Measurements from ENCODE around the gene AMBP. TPM values are rescaled to one million over a fixed set of nuclear protein-coding genes. Genes with fewer than 3 reads are reported as not detected.

The AMBP gene
- total RNA-seq, 6 experiments from 2014 or later, result not detected

GRCh38 chr9:114061292-114061691 lies 16.8 kb downstream of the AMBP start:
- Mint-ChIP-seq H3K27me3 (ENCODE audit: insufficient read depth) (peaks cover 18% of the 10 kb centered on the region), H3K27ac (no peak overlapping the region), H3K4me1 (ENCODE audit: low read depth) (no peaks in the 10 kb centered on the region), H3K4me3 (no peak overlapping the region), H3K36me3 (ENCODE audit: low read depth) (peaks cover 5% of the 10 kb centered on the region; the same call in 1 of the 2 replicates), H3K9me3 (no peaks in the 10 kb centered on the region)
- DNase-seq, result no peak
- TF ChIP-seq CTCF (IDR thresholded peaks at IDR 0.05), result no peak

- peaks cover 5% of the 10 kb centered on the region; the same call in 1 of the 2 replicates for H3K36me3 Mint-ChIP-seq (ENCODE audit: low read depth)
- H3K27me3 Mint-ChIP-seq (ENCODE audit: insufficient read depth), result peaks cover 18% of the 10 kb centered on the region
- H3K4me1 Mint-ChIP-seq (ENCODE audit: low read depth), result no peaks in the 10 kb centered on the region
- TF ChIP-seq CTCF (IDR thresholded peaks at IDR 0.05), result no peak
- H3K4me3 Mint-ChIP-seq, result no peak overlapping the region
- no peaks in the 10 kb centered on the region for H3K9me3 Mint-ChIP-seq
- no peak for DNase-seq
- H3K27ac Mint-ChIP-seq, result no peak overlapping the region
Measured at GRCh38 chr9:114060711-114061110, 17.4 kb downstream of the AMBP start.

- no peak for DNase-seq
- Mint-ChIP-seq H3K36me3 (ENCODE audit: low read depth) (peaks cover 5% of the 10 kb centered on the region; the same call in 1 of the 2 replicates), H3K4me1 (ENCODE audit: low read depth) (no peaks in the 10 kb centered on the region), H3K9me3 (no peaks in the 10 kb centered on the region), H3K27me3 (ENCODE audit: insufficient read depth) (peaks cover 16% of the 10 kb centered on the region), H3K27ac (no peak overlapping the region), H3K4me3 (no peak overlapping the region)
- no peak for TF ChIP-seq CTCF (IDR thresholded peaks at IDR 0.05)
Measured at GRCh38 chr9:114060070-114060469, 18.0 kb downstream of the AMBP start.

GRCh38 chr9:114059047-114059803 lies 18.9 kb downstream of the AMBP start:
- H3K4me1 Mint-ChIP-seq (ENCODE audit: low read depth), result no peaks in the 10 kb centered on the region
- no peaks in the 10 kb centered on the region for H3K9me3 Mint-ChIP-seq
- no peak for TF ChIP-seq CTCF (IDR thresholded peaks at IDR 0.05)
- no peak for DNase-seq
- H3K4me3 Mint-ChIP-seq, result no peak overlapping the region
- H3K27ac Mint-ChIP-seq, result no peak overlapping the region
- H3K27me3 Mint-ChIP-seq (ENCODE audit: insufficient read depth), result peaks cover 13% of the 10 kb centered on the region
- H3K36me3 Mint-ChIP-seq (ENCODE audit: low read depth), result peaks cover 5% of the 10 kb centered on the region; the same call in 1 of the 2 replicates

- H3K4me3 Mint-ChIP-seq, result no peak overlapping the region
- no peak for DNase-seq
- H3K27ac Mint-ChIP-seq, result no peak overlapping the region
- no peaks in the 10 kb centered on the region for H3K9me3 Mint-ChIP-seq
- peaks cover 11% of the 10 kb centered on the region for H3K27me3 Mint-ChIP-seq (ENCODE audit: insufficient read depth)
- H3K36me3 Mint-ChIP-seq (ENCODE audit: low read depth), result peaks cover 5% of the 10 kb centered on the region; the same call in 1 of the 2 replicates
- no peaks in the 10 kb centered on the region for H3K4me1 Mint-ChIP-seq (ENCODE audit: low read depth)
- TF ChIP-seq CTCF (IDR thresholded peaks at IDR 0.05), result no peak
Measured at GRCh38 chr9:114058688-114059046, 19.4 kb downstream of the AMBP start.

All from HFFc6 (cell line).